Neural progenitor cell (in vitro differentiated cells): ENCODE data around the gene ITPK1. TPM values are rescaled to one million over a fixed set of nuclear protein-coding genes. Genes with fewer than 3 reads are reported as not detected.
A peak's percentile ranks its signal among the peaks of the same experiment; 100 is the strongest.

Source experiments
- DNase-seq: peaks from one replicate; pipeline ENCODE4 v3.0.0-alpha.2; 2016; ENCODE audit warnings: low spot score
- H2AFZ ChIP-seq: fragments of 200-600 bp; sonication (generic); replicated peaks from 2 replicates; pipeline ENCODE4 v1.6.1; 2016; ENCODE audit warnings: antibody characterized with exemption
- H3F3A ChIP-seq: fragments of 200-600 bp; sonication (generic); 2 replicates; pipeline ENCODE4 v1.6.1; 2016; ENCODE audit warnings: antibody characterized with exemption, low read depth
- H3K27ac ChIP-seq: fragments of 200-600 bp; sonication (generic); 2 replicates; pipeline ENCODE4 v1.5.1; 2016; ENCODE audit warnings: mild to moderate bottlenecking
- H3K27me3 ChIP-seq: fragments of 200-600 bp; sonication (generic); 2 replicates; pipeline ENCODE4 v1.6.1; 2016; ENCODE audit warnings: mild to moderate bottlenecking, moderate library complexity
- H3K36me3 ChIP-seq: fragments of 200-600 bp; sonication (generic); 2 replicates; pipeline ENCODE4 v1.5.1; 2016
- H3K4me1 ChIP-seq: fragments of 200-600 bp; sonication (generic); 2 replicates; pipeline ENCODE4 v1.6.1; 2016; ENCODE audit warnings: mixed run types
- H3K4me2 ChIP-seq: fragments of 200-600 bp; sonication (generic); 2 replicates; pipeline ENCODE4 v1.6.1; 2016
- H3K4me3 ChIP-seq: fragments of 200-600 bp; sonication (generic); 2 replicates; pipeline ENCODE4 v1.5.1; 2016
- H3K79me2 ChIP-seq: fragments of 200-600 bp; sonication (generic); 2 replicates; pipeline ENCODE4 v1.6.1; 2016; ENCODE audit warnings: low read depth
- H3K9ac ChIP-seq: fragments of 200-600 bp; sonication (generic); 2 replicates; pipeline ENCODE4 v1.6.1; 2016
- H3K9me3 ChIP-seq: fragments of 200-600 bp; sonication (generic); 2 replicates; pipeline ENCODE4 v1.5.1; 2016; ENCODE audit warnings: low read depth
- H4K20me1 ChIP-seq: fragments of 200-600 bp; sonication (generic); 2 replicates; pipeline ENCODE4 v1.6.1; 2016; ENCODE audit warnings: low read depth
- H3K27ac Mint-ChIP-seq: 3 replicates; pipeline ENCODE4 v1.8.0; 2021; ENCODE audit warnings: mixed read lengths
- H3K27me3 Mint-ChIP-seq: 2 replicates; pipeline ENCODE4 v1.8.0; 2022; ENCODE audit warnings: low read depth, mild to moderate bottlenecking, inconsistent platforms, moderate library complexity, mixed read lengths; ENCODE audit not compliant: insufficient read depth
- H3K36me3 Mint-ChIP-seq: 3 replicates; pipeline ENCODE4 v1.8.0; 2021; ENCODE audit warnings: mixed read lengths
- H3K4me1 Mint-ChIP-seq: 3 replicates; pipeline ENCODE4 v1.8.0; 2021; ENCODE audit warnings: mixed read lengths
- H3K4me3 Mint-ChIP-seq: 3 replicates; pipeline ENCODE4 v1.8.0; 2021; ENCODE audit warnings: mild to moderate bottlenecking, moderate library complexity, mixed read lengths
- H3K9me3 Mint-ChIP-seq: 3 replicates; pipeline ENCODE4 v1.8.0; 2020; ENCODE audit warnings: mixed read lengths
- EZH2 ChIP-seq: fragments of 200-600 bp; sonication (generic); IDR thresholded peaks from 2 replicates; pipeline ENCODE4 v1.6.1; 2017; ENCODE audit warnings: antibody characterized with exemption, mild to moderate bottlenecking, moderate library complexity
- EZH2phosphoT487 ChIP-seq: fragments of 200-600 bp; sonication (generic); IDR thresholded peaks from 2 replicates; pipeline ENCODE4 v1.6.1; 2017; ENCODE audit warnings: antibody characterized with exemption
- total RNA-seq: library from RNA; depleted of rRNA; stranded (reverse); fragments of >200 nt; gene quantifications from 2 replicates; pipeline ENCODE4 v1.2.3, GENCODE V29; 2015; ENCODE audit warnings: low replicate concordance
- TF ChIP-seq, protein P1 (sequence below): fragments of 200-600 bp; sonication (generic); IDR thresholded peaks from 2 replicates; pipeline ENCODE4 v1.5.1; 2017; ENCODE audit warnings: antibody characterized with exemption, mild to moderate bottlenecking

The ITPK1 gene
- total RNA-seq, 1 donor from 2014 or later: 25.8 TPM

DNA sequence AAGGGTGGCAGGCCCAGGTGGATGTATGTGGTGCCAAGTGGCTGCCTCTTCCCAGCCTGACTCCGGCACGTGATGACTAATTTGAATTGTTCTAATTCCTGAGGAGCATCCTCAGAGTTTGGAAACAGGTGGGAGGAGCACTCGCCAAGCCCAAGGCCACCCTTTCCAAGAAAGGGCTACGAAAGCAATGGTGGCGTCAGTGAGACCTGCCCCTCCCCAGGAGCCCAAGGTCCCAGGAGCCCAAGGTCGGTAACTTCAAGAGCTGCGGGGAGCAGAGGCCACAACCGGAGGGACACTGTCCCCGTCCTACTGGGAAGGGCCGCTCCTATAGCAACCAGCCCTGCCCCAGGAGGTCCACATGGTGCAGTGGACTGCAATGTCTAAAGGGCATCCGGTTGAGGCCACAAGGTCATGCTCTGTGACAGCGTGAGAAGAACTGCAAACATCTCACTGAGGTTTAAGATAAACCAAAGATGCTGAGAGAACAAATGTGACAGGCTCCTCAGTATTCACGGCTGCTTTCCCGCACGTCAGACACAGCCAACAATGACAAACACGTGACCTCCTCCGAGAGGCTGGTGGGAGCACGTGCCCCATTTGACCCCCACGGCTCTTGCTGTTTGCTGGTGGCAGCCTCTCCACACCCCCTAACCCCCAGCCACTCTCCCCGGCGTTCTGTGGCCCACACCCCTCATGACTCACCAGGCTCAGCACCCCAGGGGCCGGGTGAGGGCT is 79.6 kb downstream of the ITPK1 start:
- peaks cover 95% of the 10 kb centered on the region for H4K20me1 ChIP-seq
- no peaks in the 10 kb centered on the region for H3K27me3 ChIP-seq
- Mint-ChIP-seq H3K4me3 (peak overlapping the region; percentile 70), H3K9me3 (no peaks in the 10 kb centered on the region), H3K36me3 (no peaks in the 10 kb centered on the region), H3K27ac (no peak overlapping the region), H3K27me3 (peaks cover 23% of the 10 kb centered on the region), H3K4me1 (peaks cover 72% of the 10 kb centered on the region)
- peaks cover 11% of the 10 kb centered on the region for H3F3A ChIP-seq
- no peak overlapping the region for H3K4me3 ChIP-seq
- no peak overlapping the region for H2AFZ ChIP-seq
- H3K36me3 ChIP-seq: no peaks in the 10 kb centered on the region
- no peaks in the 10 kb centered on the region for H3K9me3 ChIP-seq
- peak overlapping the region; percentile 14 for H3K4me2 ChIP-seq
- peaks cover 9% of the 10 kb centered on the region for H3K79me2 ChIP-seq
- TF ChIP-seq EZH2phosphoT487 (no peak), EZH2 (no peak)
- TF ChIP-seq, protein P1, sequence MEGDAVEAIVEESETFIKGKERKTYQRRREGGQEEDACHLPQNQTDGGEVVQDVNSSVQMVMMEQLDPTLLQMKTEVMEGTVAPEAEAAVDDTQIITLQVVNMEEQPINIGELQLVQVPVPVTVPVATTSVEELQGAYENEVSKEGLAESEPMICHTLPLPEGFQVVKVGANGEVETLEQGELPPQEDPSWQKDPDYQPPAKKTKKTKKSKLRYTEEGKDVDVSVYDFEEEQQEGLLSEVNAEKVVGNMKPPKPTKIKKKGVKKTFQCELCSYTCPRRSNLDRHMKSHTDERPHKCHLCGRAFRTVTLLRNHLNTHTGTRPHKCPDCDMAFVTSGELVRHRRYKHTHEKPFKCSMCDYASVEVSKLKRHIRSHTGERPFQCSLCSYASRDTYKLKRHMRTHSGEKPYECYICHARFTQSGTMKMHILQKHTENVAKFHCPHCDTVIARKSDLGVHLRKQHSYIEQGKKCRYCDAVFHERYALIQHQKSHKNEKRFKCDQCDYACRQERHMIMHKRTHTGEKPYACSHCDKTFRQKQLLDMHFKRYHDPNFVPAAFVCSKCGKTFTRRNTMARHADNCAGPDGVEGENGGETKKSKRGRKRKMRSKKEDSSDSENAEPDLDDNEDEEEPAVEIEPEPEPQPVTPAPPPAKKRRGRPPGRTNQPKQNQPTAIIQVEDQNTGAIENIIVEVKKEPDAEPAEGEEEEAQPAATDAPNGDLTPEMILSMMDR: no peak
- peaks cover 50% of the 10 kb centered on the region for H3K4me1 ChIP-seq
- no peak overlapping the region for H3K27ac ChIP-seq
- DNase-seq: peak; percentile 40
- H3K9ac ChIP-seq: no peak overlapping the region

GRCh38 chr14:93035585-93035916 is 80.2 kb downstream of the ITPK1 start:
- H3K27me3 ChIP-seq: no peaks in the 10 kb centered on the region
- H3K36me3 ChIP-seq: no peaks in the 10 kb centered on the region
- Mint-ChIP-seq H3K9me3 (no peaks in the 10 kb centered on the region), H3K4me1 (peaks cover 70% of the 10 kb centered on the region), H3K27me3 (peaks cover 18% of the 10 kb centered on the region), H3K27ac (no peak overlapping the region), H3K36me3 (no peaks in the 10 kb centered on the region), H3K4me3 (no peak overlapping the region)
- peaks cover 90% of the 10 kb centered on the region for H4K20me1 ChIP-seq
- no peak overlapping the region for H3K4me3 ChIP-seq
- H3K4me2 ChIP-seq: no peak overlapping the region
- peaks cover 7% of the 10 kb centered on the region for H3F3A ChIP-seq
- peaks cover 51% of the 10 kb centered on the region for H3K4me1 ChIP-seq
- H3K9ac ChIP-seq: no peak overlapping the region
- DNase-seq: no peak
- TF ChIP-seq, protein P1: no peak
- TF ChIP-seq EZH2phosphoT487 (no peak), EZH2 (no peak)
- peaks cover 9% of the 10 kb centered on the region for H3K79me2 ChIP-seq
- H2AFZ ChIP-seq: no peak overlapping the region
- no peak overlapping the region for H3K27ac ChIP-seq
- no peaks in the 10 kb centered on the region for H3K9me3 ChIP-seq

DNA sequence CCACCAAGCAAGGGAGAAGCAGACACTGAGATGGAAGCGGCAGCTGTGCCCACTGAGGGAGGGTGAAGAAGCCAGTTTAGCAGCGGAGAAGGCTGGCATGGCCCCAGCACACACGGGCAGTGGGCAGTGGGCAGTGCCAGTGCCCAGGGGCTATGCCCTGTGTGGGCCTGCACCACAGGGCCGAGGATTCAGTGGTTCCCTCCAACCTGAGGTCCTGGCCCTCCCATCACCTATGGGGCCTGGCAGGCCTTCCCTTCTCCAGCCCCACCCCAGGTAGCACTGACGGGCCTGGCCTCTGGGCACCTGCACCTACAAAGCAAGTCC is 81.1 kb downstream of the ITPK1 start:
- peaks cover 9% of the 10 kb centered on the region for H3K79me2 ChIP-seq
- H3K4me3 ChIP-seq: no peak overlapping the region
- no peaks in the 10 kb centered on the region for H3K36me3 ChIP-seq
- TF ChIP-seq EZH2: no peak
- TF ChIP-seq, protein P1: no peak
- no peak for TF ChIP-seq EZH2phosphoT487
- no peak for DNase-seq
- no peak overlapping the region for H3K4me2 ChIP-seq
- Mint-ChIP-seq H3K36me3 (no peaks in the 10 kb centered on the region), H3K27me3 (peaks cover 18% of the 10 kb centered on the region), H3K9me3 (no peaks in the 10 kb centered on the region), H3K4me3 (no peak overlapping the region), H3K4me1 (peaks cover 71% of the 10 kb centered on the region), H3K27ac (no peak overlapping the region)
- no peak overlapping the region for H2AFZ ChIP-seq
- peaks cover 56% of the 10 kb centered on the region for H3K4me1 ChIP-seq
- H3K9ac ChIP-seq: no peak overlapping the region
- peaks cover 7% of the 10 kb centered on the region for H3F3A ChIP-seq
- no peaks in the 10 kb centered on the region for H3K9me3 ChIP-seq
- no peaks in the 10 kb centered on the region for H3K27me3 ChIP-seq
- no peak overlapping the region for H3K27ac ChIP-seq
- H4K20me1 ChIP-seq: peaks cover 89% of the 10 kb centered on the region
